Retinal pigment epithelial cell (primary cell): ENCODE results near the gene CASP10.

ENCODE experiments used
- DNase-seq: peaks from one replicate; pipeline ENCODE4 v3.0.0-alpha.2; 2010; ENCODE audit warnings: low read depth
- H3K4me3 ChIP-seq: 2 replicates; pipeline ENCODE4 v1.5.1; 2011; ENCODE audit warnings: mild to moderate bottlenecking, low read length, control low read depth, moderate library complexity
- CTCF ChIP-seq: conservative IDR thresholded peaks from 2 replicates; pipeline ENCODE4 v1.5.1; 2011; ENCODE audit warnings: low read depth, low read length, control low read depth, inconsistent platforms

Gene CASP10

DNA sequence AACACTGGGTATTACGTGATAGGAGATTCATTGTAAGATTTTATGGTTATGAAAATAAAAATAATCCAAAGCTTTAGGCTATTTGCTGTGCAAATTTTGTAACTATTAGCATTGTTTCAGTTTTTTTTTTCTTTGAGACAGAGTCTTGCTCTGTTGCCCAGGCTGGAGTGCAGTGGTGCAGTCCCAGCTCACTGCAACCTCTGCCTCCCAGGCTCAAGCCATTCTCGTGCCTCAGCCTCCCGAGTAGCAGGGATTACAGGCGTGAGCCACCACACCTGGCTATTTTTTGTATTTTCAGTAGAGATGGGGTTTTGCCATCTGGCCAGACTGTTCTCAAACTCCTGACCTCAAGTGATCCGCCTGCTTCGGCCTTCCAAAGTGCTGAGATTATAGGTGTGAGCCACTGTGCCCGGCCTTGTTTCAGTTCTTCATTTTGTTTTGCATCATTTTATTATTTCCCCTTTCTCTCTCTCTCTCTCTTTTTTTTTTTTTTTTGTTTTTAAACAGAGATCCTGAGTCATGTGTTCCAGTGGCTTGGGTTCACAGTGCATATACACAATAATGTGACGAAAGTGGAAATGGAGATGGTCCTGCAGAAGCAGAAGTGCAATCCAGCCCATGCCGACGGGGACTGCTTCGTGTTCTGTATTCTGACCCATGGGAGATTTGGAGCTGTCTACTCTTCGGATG lies 25.8 kb downstream of the CASP10 start:
- no peak for TF ChIP-seq CTCF
- no peak for DNase-seq
- no peak overlapping the region for H3K4me3 ChIP-seq

GRCh38 chr2:201215963-201216362 lies 33.0 kb downstream of the CASP10 start:
- TF ChIP-seq CTCF = no peak
- H3K4me3 ChIP-seq = no peak overlapping the region
- no peak for DNase-seq

DNA sequence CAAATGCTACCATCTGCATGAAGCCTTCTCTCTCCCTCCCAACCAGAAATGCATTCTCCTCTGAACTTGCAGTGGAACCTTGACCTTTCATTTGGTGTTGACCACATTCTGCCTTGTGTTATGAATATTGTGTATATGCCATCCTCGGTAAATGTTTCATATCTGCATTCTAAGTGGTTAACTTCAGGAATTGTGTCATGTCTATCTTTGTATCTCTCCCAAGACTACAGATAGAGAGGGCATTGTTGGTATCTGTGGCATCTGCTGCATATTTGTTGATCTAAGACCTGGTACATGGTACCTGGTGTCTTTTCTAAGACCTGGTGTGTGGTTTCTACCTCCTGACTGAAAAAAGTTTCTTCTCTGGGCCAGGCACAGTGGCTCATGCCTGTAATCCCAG lies 34.0 kb downstream of the CASP10 start:
- DNase-seq = no peak
- TF ChIP-seq CTCF = no peak

GRCh38 chr2:201218780-201219179 lies 35.8 kb downstream of the CASP10 start:
- H3K4me3 ChIP-seq = no peak overlapping the region
- no peak for DNase-seq
- TF ChIP-seq CTCF = no peak

More for the DNA sequence above, 34.0 kb downstream of the CASP10 start:
- H3K4me3 ChIP-seq = no peak overlapping the region

DNA sequence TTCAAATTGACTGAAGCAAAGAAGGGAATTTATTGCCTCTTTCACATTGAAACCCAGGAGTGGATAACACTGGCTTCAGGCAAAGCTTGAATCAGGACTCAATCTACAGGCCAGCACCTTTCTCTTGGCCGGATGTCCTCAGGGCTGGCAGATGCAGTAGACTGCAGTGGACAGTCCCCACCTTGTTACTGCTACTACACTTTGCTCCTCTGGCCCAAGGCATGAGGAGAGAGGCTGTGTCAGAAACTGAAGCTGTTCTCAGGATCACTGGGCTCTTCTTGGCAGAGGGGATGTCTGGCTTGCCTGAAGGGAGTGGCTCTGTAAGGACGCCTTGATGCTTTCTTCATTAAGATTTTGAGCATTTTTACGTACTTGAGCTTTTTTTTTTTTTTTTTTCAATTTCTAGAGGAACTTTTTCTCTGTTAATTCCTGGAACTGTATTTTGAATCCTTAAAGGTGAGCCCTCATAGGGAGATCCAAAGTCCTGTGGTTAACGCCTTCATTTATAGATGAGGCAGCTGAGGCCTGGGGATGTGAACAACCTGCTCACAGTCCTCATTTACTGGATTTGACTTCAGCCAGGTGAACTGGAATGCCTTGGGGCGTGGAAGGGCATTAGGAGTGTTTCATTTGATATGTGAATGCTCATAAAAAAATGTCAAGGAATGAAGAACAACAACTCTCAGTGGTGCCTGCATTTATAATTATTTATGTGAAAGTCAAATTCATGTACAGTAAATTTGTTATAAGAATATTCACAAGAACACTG lies 36.6 kb downstream of the CASP10 start:
- no peak for DNase-seq
- TF ChIP-seq CTCF = no peak
- no peak overlapping the region for H3K4me3 ChIP-seq

DNA sequence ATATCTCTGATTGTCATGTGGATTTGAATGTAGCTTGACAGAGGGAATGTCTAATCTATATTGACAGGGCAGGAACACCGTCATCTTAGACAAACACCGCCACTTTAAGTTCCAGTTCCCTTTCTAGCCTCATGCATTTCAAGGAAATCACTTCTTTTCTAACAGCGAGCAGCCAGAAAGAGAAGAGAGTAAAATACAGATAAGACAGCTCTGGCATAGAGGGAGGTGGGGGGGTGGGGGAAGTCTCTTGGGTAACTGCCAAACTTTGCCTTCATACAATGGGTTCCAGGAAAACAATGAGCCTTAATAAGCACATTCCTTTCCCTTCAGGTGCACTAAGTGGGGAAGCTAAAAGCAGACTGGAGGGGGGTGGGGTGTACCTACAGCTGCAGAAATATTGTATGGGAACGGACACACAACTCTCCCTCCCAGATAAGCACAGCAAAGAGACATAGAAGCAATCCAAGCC lies 37.2 kb downstream of the CASP10 start:
- no peak for DNase-seq
- no peak for TF ChIP-seq CTCF
- no peak overlapping the region for H3K4me3 ChIP-seq
